ENCODE results near the gene EIF5A.

The EIF5A gene

GRCh38 chr17:7306911-7307685, at the start of gene EIF5A:
EIF5A (plus strand) TSS chr17:7307628; CDS start chr17:7309636, 2,008 bp downstream.
- DNase-seq, result peak; percentile 97 to 100 (median 100)

DNA sequence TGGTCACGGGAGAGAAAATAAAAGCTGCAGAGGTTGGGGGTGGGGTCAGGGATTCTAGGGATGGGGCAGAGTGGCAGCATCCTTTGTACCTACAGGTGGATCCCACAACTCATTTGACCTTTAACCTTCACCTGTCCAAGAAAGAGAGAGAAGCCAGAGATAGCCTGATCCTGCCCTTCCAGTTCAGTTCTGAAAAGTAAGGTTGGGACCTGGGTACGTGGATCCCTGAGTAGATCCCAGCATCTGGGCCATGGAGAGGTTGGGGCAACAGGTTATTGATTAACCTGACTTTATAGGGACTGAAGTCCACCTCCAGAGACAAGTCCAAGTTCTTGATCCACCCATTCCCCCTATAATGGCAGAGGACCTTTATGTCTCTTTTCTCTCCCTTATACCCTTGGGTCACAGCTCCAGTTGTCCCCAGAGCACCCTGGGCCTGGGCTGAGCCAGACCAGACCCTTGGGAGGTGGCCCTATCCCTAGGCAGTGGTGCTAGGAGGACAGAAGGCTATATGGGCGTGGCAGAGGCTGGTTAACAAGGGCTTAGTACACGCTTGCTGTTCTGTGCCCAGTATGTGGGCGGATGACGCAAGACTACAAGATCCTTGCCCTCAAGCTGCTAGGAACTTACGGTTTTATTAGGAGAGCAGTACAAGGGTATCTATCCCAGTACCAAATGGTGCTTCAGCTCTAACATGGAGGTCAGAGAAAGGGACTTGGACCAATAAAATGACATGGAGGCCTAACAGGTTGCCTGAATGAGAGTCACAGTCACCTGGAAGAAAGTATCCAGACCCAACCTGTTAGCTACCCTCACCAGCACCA, 48.5 kb upstream of the EIF5A start:
- no peak for DNase-seq

GRCh38 chr17:7259555-7259889, 47.9 kb upstream of the EIF5A start:
- no peak for DNase-seq

GRCh38 chr17:7260151-7260550, 47.3 kb upstream of the EIF5A start:
- no peak for DNase-seq

DNA sequence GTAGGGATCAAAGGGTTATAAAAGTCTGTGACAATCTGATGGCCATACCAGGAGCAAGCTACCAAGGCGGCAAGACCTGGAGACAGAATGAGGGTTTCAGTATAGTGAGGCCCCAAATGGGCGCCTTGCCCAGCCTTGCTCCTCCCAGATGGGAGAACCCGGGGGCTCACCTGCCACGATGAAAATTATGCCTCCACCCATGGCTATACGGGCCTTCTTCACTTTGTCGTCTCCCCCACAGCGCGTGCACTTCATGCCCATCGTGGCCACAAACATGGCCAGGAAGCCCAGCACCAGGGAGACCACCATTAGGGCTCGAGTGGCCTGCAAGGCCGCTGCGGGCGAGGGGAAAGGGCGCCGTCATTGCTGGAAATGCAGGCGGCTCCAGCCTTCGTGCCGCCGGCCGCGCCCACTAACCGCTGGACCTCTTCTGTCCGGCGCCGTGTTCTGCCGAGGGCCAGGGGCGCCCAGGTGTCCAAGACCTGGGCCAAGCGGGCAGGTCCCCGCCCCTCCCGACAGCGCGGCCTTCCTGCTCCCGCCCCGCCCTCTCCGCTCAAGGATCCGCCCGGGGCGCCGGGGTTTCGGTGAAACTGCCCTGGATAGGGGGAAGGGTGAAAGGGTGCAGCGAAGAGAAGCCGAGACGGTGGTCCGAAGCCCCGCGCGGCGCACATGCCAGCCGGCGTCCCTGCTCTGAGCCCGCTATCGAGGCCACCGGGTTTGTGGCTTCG, 46.6 kb upstream of the EIF5A start:
- peak in 4 of 6 experiments; percentile 29 to 43 (median 36) for DNase-seq

- DNase-seq, result peak in 1 of 6 experiments; percentile 30
These were observed 45.8 kb upstream of the EIF5A start for GRCh38 chr17:7261379-7262191.

- DNase-seq, result peak in 1 of 6 experiments; percentile 39
These were observed 45.1 kb upstream of the EIF5A start, which contains the start of gene CLDN7 for GRCh38 chr17:7262192-7262934. CLDN7 (minus strand) TSS chr17:7262478; CDS start chr17:7262043, 435 bp downstream.

DNA sequence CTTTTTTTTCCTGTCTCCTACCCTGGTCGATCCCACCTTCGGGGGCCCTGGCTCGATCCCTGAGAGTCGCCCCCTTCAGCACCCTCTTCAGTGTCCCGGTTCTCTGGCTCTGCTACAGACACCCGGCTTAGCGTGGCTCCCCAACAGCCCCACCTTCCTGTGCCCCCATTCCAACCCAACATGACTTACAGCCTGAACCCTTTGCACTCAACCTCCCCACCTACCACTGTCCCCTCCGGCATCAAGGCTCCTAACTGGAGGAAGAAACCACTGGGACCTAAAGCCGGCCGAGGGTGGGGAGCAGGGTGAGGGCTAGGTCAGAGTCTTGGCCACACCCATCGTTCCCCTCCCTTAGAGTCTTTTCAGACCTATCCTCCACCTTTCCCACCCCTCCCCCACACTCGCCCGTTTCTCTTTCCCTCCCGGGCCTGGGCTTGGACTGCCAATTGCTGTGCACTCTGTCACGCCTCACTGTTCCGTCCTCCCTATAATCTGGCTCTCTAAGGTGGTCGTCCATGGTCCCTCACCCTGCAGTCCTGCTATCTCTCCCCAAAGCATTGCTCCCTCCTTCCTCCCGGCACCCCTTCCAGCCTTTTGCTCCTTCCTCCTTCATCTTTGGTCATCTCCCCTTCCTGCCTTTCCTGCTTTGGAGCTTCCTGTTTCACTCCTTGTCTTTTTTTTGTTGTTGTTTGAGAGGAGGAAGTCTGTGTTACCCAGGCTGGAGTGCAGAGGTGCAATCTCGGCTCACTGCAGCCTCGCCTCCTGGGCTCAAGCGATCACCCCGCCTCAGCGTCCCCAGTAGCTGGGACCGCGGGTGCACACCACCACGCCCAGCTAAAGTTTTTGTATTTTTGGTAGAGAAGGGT, 44.3 kb upstream of the EIF5A start:
- peak in 1 of 6 experiments; percentile 39 for DNase-seq

- no peak for DNase-seq
These were observed 43.7 kb upstream of the EIF5A start for GRCh38 chr17:7263801-7264078.

DNA sequence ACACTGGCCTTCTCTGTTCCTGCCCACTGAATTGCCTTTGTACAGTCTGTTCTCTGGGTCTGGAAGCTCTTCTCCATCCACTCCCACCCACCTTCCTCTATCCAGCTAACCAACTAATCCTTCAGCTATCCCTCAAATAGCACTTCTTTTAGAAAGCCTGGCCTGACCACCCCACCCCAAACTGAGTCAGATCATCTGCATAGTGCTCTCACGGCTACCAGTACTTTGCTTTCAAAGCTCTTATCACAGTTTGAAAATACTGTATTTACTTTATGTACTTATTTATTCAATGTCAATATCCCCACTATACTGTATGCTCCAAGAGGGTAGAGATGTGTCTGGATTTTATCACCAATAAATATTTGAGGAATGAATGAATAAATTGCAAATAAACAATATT, 40.6 kb upstream of the EIF5A start:
- no peak for DNase-seq

DNA sequence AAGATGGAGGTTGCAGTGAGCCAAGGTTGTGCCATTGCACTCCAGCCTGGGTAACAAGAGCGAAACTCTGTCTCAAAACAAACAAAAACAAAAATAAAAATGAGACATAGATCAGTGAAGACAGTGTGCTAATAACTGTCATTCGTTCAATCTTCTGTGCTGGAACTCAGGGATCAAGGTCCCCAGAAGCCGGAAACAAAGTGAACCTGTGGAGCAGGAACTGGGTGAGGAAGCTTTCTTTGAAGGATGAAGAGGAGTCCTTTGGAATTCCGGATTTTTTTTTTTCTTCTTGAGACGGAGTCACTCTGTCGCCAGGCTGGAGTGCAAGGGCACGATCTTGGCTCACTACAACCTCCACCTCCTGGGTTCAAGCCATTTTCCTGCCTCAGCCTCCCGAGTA, 28.0 kb upstream of the EIF5A start:
- DNase-seq, result no peak

GRCh38 chr17:7280519-7281073, 26.8 kb upstream of the EIF5A start:
- peak; percentile 70 to 88 (median 78) for DNase-seq

DNA sequence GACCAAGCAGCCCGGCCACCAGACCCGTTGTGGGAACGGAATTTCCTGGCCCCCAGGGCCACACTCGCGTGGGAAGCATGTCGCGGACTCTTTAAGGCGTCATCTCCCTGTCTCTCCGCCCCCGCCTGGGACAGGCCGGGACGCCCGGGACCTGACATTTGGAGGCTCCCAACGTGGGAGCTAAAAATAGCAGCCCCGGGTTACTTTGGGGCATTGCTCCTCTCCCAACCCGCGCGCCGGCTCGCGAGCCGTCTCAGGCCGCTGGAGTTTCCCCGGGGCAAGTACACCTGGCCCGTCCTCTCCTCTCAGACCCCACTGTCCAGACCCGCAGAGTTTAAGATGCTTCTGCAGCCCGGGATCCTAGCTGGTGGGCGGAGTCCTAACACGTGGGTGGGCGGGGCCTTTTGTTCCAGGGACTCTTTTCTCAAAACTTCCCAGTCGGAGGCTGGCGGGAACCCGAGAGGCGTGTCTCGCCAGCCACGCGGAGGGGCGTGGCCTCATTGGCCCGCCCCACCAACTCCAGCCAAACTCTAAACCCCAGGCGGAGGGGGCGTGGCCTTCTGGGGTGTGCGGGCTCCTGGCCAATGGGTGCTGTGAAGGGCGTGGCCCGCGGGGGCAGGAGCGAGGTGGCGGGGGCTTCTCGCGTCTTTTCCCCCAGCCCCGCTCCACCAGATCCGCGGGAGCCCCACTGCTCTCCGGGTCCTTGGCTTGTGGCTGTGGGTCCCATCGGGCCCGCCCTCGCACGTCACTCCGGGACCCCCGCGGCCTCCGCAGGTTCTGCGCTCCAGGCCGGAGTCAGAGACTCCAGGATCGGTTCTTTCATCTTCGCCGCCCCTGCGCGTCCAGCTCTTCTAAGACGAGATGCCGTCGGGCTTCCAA, 26.1 kb upstream of the EIF5A start, which contains the start of gene SLC2A4:
TSS of gene SLC2A4 (plus strand) at position 645 of the 879 bp plus-strand sequence. CDS start at position 862, 217 bp downstream.
- DNase-seq, result peak; percentile 27 to 83 (median 70)

- peak in 1 of 6 experiments; percentile 31 for DNase-seq
These were observed 25.3 kb upstream of the EIF5A start for GRCh38 chr17:7281953-7282751.

GRCh38 chr17:7282752-7283321, 24.6 kb upstream of the EIF5A start:
- no peak for DNase-seq

- DNase-seq, result no peak
These were observed 23.8 kb upstream of the EIF5A start for GRCh38 chr17:7283471-7284216.

DNA sequence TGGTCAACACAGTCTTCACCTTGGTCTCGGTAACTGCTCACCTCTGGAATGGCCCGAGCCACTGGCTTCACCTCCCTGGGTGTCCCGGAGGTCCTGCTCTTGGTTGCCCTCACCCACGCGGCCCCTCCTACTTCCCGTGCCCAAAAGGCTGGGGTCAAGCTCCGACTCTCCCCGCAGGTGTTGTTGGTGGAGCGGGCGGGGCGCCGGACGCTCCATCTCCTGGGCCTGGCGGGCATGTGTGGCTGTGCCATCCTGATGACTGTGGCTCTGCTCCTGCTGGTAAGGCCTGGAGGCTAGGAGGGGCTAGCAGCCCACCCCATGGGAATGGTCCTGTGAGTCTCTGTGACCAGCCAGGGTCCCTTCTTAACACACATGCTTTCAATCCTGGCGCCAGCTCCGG, 22.5 kb upstream of the EIF5A start:
- no peak for DNase-seq
